Trophoblast cell (in vitro differentiated cells and primary cell): ENCODE data around the gene SNPH.
A peak's percentile ranks its signal among the peaks of the same experiment; 100 is the strongest.

Experiments
- DNase-seq, 2 donors: peaks; one replicate each; pipeline ENCODE4 v3.0.0-alpha.2; 2016
- H2AFZ ChIP-seq: 2 replicates; pipeline ENCODE4 v1.6.1; 2013; ENCODE audit warnings: low read length, moderate library complexity, mild to moderate bottlenecking; ENCODE audit not compliant: insufficient read depth, poor library complexity
- H2AK5ac ChIP-seq: 2 replicates; pipeline ENCODE4 v1.6.1; 2013; ENCODE audit warnings: mild to moderate bottlenecking, low read length
- H2BK120ac ChIP-seq: 2 replicates; pipeline ENCODE4 v1.6.1; 2013; ENCODE audit warnings: low read length, mild to moderate bottlenecking, moderate library complexity; ENCODE audit not compliant: insufficient read depth, poor library complexity
- H2BK12ac ChIP-seq: 2 replicates; pipeline ENCODE4 v1.6.1; 2013; ENCODE audit warnings: mild to moderate bottlenecking, low read length, moderate library complexity
- H2BK5ac ChIP-seq: 2 replicates; pipeline ENCODE4 v1.6.1; 2013; ENCODE audit warnings: low read length, low read depth, moderate library complexity, mild to moderate bottlenecking; ENCODE audit not compliant: poor library complexity
- H3K14ac ChIP-seq: 2 replicates; pipeline ENCODE4 v1.6.1; 2013; ENCODE audit warnings: mild to moderate bottlenecking, low read length
- H3K18ac ChIP-seq: 2 replicates; pipeline ENCODE4 v1.6.1; 2013; ENCODE audit warnings: mild to moderate bottlenecking, low read length
- H3K23ac ChIP-seq: 2 replicates; pipeline ENCODE4 v1.6.1; 2013; ENCODE audit warnings: low read length
- H3K27ac ChIP-seq: 2 replicates; pipeline ENCODE4 v1.5.1; 2013; ENCODE audit warnings: low read depth, mild to moderate bottlenecking, inconsistent platforms, low read length, moderate library complexity
- H3K27me3 ChIP-seq: 2 replicates; pipeline ENCODE4 v1.6.1; 2013; ENCODE audit warnings: inconsistent platforms, mild to moderate bottlenecking, low read length, moderate library complexity; ENCODE audit not compliant: insufficient read depth
- H3K36me3 ChIP-seq, 2 experiments: 1 replicate in 1 of 2; 2 replicates in 1 of 2; pipeline ENCODE4 v1.6.1; 2013; ENCODE audit warnings: low read length in 2 of 2, mild to moderate bottlenecking in 2 of 2, moderate library complexity in 1 of 2; ENCODE audit not compliant: insufficient read depth in 2 of 2, control insufficient read depth in 1 of 2
- H3K4ac ChIP-seq: 2 replicates; pipeline ENCODE4 v1.6.1; 2013; ENCODE audit warnings: low read depth, mild to moderate bottlenecking, low read length, moderate library complexity
- H3K4me1 ChIP-seq, 2 experiments: 1 replicate in 1 of 2; 2 replicates in 1 of 2; pipeline ENCODE4 v1.6.1; 2013; ENCODE audit warnings: low read length in 2 of 2, mild to moderate bottlenecking in 2 of 2, moderate library complexity in 1 of 2; ENCODE audit not compliant: insufficient read depth in 2 of 2, control insufficient read depth in 1 of 2
- H3K4me2 ChIP-seq: 2 replicates; pipeline ENCODE4 v1.6.1; 2013; ENCODE audit warnings: inconsistent platforms, mild to moderate bottlenecking, low read length, moderate library complexity
- H3K4me3 ChIP-seq: 2 replicates; pipeline ENCODE4 v1.5.1; 2013; ENCODE audit warnings: mild to moderate bottlenecking, low read depth, low read length, inconsistent platforms
- H3K79me1 ChIP-seq: one replicate; pipeline ENCODE4 v1.6.1; 2013; ENCODE audit warnings: low read length
- H3K79me2 ChIP-seq: 2 replicates; pipeline ENCODE4 v1.6.1; 2013; ENCODE audit warnings: low read length, mild to moderate bottlenecking; ENCODE audit not compliant: control insufficient read depth, insufficient read depth, poor library complexity
- H3K9ac ChIP-seq: 2 replicates; pipeline ENCODE4 v1.6.1; 2013; ENCODE audit warnings: mild to moderate bottlenecking, low read length
- H3K9me3 ChIP-seq: 2 replicates; pipeline ENCODE4 v1.6.1; 2013; ENCODE audit warnings: low read depth, mild to moderate bottlenecking, control low read depth, inconsistent platforms, low read length; ENCODE audit not compliant: insufficient read depth
- H4K12ac ChIP-seq: 2 replicates; pipeline ENCODE4 v1.6.1; 2013; ENCODE audit warnings: low read depth, mild to moderate bottlenecking, low read length, moderate library complexity
- H4K8ac ChIP-seq: 2 replicates; pipeline ENCODE4 v1.6.1; 2013; ENCODE audit warnings: low read depth, mild to moderate bottlenecking, low read length, moderate library complexity
- H4K91ac ChIP-seq: one replicate; pipeline ENCODE4 v1.6.1; 2013; ENCODE audit warnings: low read depth, mild to moderate bottlenecking, low read length, moderate library complexity
- WGBS: extraction: QIAGEN DNeasy Blood & Tissue Kit; methylation state at CpG from one replicate; pipeline ENCODE4 v1.1.7; 2013; ENCODE audit warnings: missing lambda C conversion rate; ENCODE audit not compliant: insufficient read length, insufficient coverage; ENCODE audit errors: extremely low coverage; 5-methylcytosine and 5-hydroxymethylcytosine counted together

SNPH gene

DNA sequence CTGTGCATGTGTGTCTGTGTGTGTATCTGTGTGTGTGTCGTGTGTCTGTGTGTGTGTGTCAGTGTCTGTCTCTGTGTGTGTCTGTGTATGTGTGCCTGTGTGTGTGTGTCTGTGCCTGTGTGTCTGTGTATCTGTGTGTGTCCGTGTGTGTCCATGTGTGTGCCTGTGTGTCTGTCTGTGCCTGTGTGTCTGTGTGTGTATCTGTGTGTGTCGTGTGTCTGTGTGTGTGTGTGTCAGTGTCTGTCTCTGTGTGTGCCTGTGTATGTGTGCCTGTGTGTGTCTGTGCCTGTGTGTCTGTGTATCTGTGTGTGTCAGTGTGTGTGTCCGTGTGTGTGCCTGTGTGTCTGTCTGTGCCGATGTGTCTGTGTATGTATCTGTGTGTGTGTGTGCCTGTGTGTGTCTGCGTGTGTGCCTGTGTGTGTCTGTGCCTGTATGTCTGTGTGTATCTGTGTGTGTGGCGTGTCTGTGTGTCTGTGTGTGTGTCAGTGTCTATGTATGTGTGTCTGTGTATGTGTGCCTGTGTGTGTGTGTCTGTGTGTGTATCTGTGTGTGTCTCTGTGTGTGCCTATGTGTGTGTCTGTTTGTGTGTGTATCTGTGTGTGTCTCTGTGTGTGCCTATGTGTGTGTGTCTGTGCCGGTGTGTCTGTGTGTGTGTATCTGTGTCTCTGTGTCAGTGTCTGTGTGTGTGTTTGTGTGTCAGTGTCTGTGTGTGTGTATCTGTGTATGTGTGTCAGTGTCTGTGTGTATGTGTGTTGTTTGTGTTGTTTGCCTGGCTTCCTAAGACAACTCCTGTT is 11.6 kb downstream of the SNPH start:
- Histone ChIP-seq H3K23ac (peak overlapping the region; percentile 8), H3K9ac (no peak overlapping the region), H3K9me3 (peaks cover 6% of the 10 kb centered on the region), H2BK5ac (no peak overlapping the region), H3K36me3 (no peaks in the 10 kb centered on the region), H3K4me3 (peak overlapping the region; percentile 29), H2BK120ac (no peak overlapping the region), H2AK5ac (no peak overlapping the region), H2AFZ (no peak overlapping the region), H3K4me1 (no peaks in the 10 kb centered on the region), H3K4me2 (no peak overlapping the region), H3K79me1 (no peaks in the 10 kb centered on the region), H3K27ac (no peak overlapping the region), H3K27me3 (no peaks in the 10 kb centered on the region), H4K8ac (no peak overlapping the region), H3K79me2 (no peaks in the 10 kb centered on the region), H3K4ac (no peak overlapping the region), H3K18ac (no peak overlapping the region), H4K12ac (no peak overlapping the region), H2BK12ac (no peak overlapping the region), H3K14ac (no peak overlapping the region), H4K91ac (no peak overlapping the region)
- WGBS: no CpG with 5 or more reads among the region's 8 CpGs
- DNase-seq: no peak

DNA sequence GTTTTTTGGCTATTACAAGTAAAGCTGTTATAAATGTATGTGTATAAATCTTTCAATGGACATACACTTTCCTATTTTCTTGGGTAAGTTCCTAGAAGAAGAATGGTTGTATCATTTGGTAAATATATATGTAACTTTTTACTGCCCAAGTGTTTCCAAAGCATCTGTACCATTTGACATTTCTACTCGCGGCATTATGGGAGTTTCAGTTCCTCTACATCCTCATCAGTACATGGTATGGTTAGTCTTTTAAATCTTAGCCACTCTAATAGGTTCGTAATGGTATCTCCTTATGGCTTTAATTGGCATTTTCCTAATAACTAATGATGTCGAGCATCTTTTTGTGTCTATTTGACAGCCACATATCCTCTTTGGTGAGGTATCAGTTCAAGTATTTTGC is 12.9 kb downstream of the SNPH start:
- no peak for DNase-seq

GRCh38 chr20:1280195-1281102 is 14.4 kb downstream of the SNPH start:
- no peaks in the 10 kb centered on the region for H3K79me1 ChIP-seq
- no peak overlapping the region for H3K4ac ChIP-seq
- H3K27ac ChIP-seq: no peak overlapping the region
- WGBS: no CpG with 5 or more reads among the region's 6 CpGs
- no peak overlapping the region for H3K14ac ChIP-seq
- H3K36me3 ChIP-seq: no peaks in the 10 kb centered on the region
- DNase-seq: no peak
- no peak overlapping the region for H3K4me2 ChIP-seq
- H3K4me3 ChIP-seq: no peak overlapping the region
- H2BK12ac ChIP-seq: no peak overlapping the region
- no peak overlapping the region for H4K91ac ChIP-seq
- H3K18ac ChIP-seq: no peak overlapping the region
- no peak overlapping the region for H2AK5ac ChIP-seq
- H2BK120ac ChIP-seq: no peak overlapping the region
- no peak overlapping the region for H3K9ac ChIP-seq
- no peaks in the 10 kb centered on the region for H3K79me2 ChIP-seq
- H2BK5ac ChIP-seq: no peak overlapping the region
- peaks cover 6% of the 10 kb centered on the region for H3K9me3 ChIP-seq
- no peak overlapping the region for H2AFZ ChIP-seq
- no peaks in the 10 kb centered on the region for H3K4me1 ChIP-seq
- no peak overlapping the region for H3K23ac ChIP-seq
- H4K12ac ChIP-seq: no peak overlapping the region
- no peaks in the 10 kb centered on the region for H3K27me3 ChIP-seq
- H4K8ac ChIP-seq: no peak overlapping the region

More for the DNA sequence above, 12.9 kb downstream of the SNPH start:
- Histone ChIP-seq H3K14ac (no peak overlapping the region), H3K36me3 (no peaks in the 10 kb centered on the region), H3K27ac (no peak overlapping the region), H2BK12ac (no peak overlapping the region), H3K18ac (no peak overlapping the region), H2AK5ac (no peak overlapping the region), H3K79me1 (no peaks in the 10 kb centered on the region), H2AFZ (no peak overlapping the region), H3K4me1 (no peaks in the 10 kb centered on the region), H3K4ac (no peak overlapping the region), H2BK5ac (no peak overlapping the region), H3K4me2 (no peak overlapping the region), H3K79me2 (no peaks in the 10 kb centered on the region), H3K27me3 (no peaks in the 10 kb centered on the region), H3K9me3 (peaks cover 6% of the 10 kb centered on the region), H4K8ac (no peak overlapping the region), H2BK120ac (no peak overlapping the region), H4K12ac (no peak overlapping the region), H4K91ac (no peak overlapping the region), H3K4me3 (no peak overlapping the region), H3K9ac (no peak overlapping the region), H3K23ac (no peak overlapping the region)
- no CpG with 5 or more reads among the region's 4 CpGs for WGBS

- no peak overlapping the region for H2BK5ac ChIP-seq
- no peak overlapping the region for H2AFZ ChIP-seq
- no peak overlapping the region for H2AK5ac ChIP-seq
- H3K36me3 ChIP-seq: no peaks in the 10 kb centered on the region
- no peak overlapping the region for H3K23ac ChIP-seq
- no peaks in the 10 kb centered on the region for H3K4me1 ChIP-seq
- no peaks in the 10 kb centered on the region for H3K79me2 ChIP-seq
- H4K12ac ChIP-seq: no peak overlapping the region
- H3K4me3 ChIP-seq: no peak overlapping the region
- DNase-seq: no peak
- no peak overlapping the region for H3K14ac ChIP-seq
- H3K9ac ChIP-seq: no peak overlapping the region
- no peak overlapping the region for H4K8ac ChIP-seq
- no peak overlapping the region for H3K4me2 ChIP-seq
- WGBS: no CpG with 5 or more reads among the region's 7 CpGs
- no peak overlapping the region for H3K4ac ChIP-seq
- H3K9me3 ChIP-seq: peaks cover 6% of the 10 kb centered on the region
- no peak overlapping the region for H2BK120ac ChIP-seq
- H3K79me1 ChIP-seq: no peaks in the 10 kb centered on the region
- H3K18ac ChIP-seq: no peak overlapping the region
- H2BK12ac ChIP-seq: no peak overlapping the region
- H3K27ac ChIP-seq: no peak overlapping the region
- H4K91ac ChIP-seq: no peak overlapping the region
- no peaks in the 10 kb centered on the region for H3K27me3 ChIP-seq
Observed at GRCh38 chr20:1281279-1282057, 15.4 kb downstream of the SNPH start.
